ENCODE data around the gene TSPAN9. TPM values are rescaled to one million over a fixed set of nuclear protein-coding genes. Genes with fewer than 3 reads are reported as not detected.
"Not testable (repeated sequence)": the region's sequence is repeated elsewhere in the genome, so short reads cannot be mapped to it uniquely, and the experiment has no call there.

Gene TSPAN9
- total RNA-seq, 1 donor: 0.54 TPM

DNA sequence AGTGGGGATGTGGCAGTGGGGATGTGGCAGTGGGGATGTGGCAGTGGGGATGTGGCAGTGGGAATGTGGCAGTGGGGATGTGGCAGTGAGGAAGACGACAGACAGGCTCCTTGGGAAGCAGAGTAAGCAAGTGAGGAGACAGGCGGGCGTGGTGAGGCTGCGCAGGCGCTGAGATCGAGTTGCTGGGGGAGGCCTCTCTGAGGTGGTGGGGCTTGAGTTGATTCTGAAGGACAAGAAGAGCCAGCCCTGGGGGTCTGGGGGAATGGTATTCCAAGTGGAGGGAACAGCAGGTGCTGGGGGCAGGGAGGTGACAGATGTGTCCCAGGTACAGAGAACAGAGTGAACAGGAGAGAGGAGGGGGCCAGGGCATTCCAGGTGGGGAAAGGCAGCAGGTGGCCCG lies 33.8 kb upstream of the TSPAN9 start:
- no peak for DNase-seq (ENCODE audit: low read depth in 2 of 3, low spot score in 2 of 3)

DNA sequence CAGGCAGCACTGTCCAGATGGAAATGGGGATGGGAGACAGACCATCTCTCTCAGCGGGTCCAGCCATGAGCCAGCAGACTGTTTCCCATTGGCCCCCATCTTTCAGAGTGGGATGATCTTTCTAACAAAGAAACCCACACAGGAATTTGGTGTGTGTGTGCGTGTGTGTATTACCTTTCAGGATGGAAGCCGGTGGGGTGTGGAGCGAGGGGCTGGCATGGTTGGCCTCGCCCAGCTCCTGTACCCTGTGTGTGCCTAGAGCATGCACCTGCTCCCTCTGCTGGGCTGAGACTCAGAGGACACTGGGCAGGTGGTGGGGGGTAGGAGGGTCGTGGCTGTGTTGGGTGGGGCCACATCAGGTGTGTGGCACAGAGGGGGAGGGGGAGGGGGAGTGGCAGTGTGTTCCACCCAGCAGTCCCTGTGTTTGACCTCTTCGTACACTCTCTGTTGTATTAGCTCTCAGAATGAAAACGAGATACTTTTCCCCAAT lies 33.0 kb upstream of the TSPAN9 start:
- no peak for DNase-seq (ENCODE audit: low read depth in 2 of 3, low spot score in 2 of 3)

DNA sequence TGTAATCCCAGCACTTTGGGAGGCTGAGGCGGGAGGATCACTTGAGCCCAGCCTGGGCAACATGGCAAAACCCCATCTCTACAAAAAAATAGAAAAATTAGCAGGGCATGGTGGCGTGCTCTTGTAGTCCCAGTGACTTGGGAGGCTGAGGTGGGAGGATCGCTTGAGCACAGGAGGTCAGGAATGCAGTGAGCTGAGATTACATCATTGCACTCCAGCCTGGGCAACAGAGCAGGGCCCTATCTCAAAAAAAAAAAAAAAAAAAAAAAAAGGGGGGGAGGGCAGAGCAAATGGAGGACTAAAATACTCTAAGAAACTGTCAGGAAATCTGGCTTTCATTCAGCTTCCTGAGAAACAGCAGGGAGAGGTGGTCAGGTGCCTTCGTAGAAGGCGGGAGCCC lies 31.7 kb upstream of the TSPAN9 start:
- DNase-seq (ENCODE audit: low read depth in 2 of 3, low spot score in 2 of 3): peak in 1 of 3 donors; percentile 19

- no peak for DNase-seq (ENCODE audit: low read depth in 2 of 3, low spot score in 2 of 3)
These were observed 31.2 kb upstream of the TSPAN9 start for GRCh38 chr12:3045989-3046388.

DNA sequence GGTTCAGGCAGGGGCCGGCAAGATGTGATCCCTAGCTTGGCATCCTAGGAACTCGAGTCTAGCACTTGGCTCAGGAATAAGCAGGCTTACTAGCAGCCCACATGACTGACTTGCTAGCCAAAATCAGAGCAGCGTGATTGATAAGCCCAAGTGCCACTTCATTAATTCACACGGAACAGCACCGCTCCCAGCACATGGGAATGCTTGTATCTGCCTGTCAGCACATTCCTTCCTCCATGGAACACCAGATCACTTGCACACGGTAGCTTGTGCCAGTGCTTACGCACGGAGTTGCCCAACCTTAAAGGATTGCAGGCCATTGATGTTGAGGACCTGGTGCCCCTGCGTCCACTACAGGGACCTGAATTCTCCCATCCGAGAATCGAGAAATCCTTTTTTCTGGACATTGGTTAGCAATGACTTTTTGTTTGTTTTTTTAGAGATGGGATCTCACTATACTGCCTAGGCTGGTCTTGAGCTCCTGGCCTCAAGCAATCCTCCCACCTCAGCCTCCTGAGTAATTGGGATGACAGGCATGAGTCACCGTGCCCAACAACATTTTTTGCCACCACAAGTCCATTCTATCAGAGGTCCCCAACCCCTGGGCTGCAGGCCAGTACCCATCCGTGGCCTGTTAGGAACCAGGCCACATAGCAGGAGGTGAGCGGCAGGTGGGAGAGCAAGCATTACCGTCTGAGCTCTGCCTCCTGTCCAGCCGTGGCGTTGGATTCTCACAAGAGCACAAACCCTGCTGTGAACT lies 30.6 kb upstream of the TSPAN9 start:
- DNase-seq (ENCODE audit: low read depth in 2 of 3, low spot score in 2 of 3): no peak

- no peak for DNase-seq (ENCODE audit: low read depth in 2 of 3, low spot score in 2 of 3)
These were observed 29.2 kb upstream of the TSPAN9 start for GRCh38 chr12:3047961-3048360.

- no peak for DNase-seq (ENCODE audit: low read depth in 2 of 3, low spot score in 2 of 3)
These were observed 28.6 kb upstream of the TSPAN9 start for GRCh38 chr12:3048540-3048939.

DNA sequence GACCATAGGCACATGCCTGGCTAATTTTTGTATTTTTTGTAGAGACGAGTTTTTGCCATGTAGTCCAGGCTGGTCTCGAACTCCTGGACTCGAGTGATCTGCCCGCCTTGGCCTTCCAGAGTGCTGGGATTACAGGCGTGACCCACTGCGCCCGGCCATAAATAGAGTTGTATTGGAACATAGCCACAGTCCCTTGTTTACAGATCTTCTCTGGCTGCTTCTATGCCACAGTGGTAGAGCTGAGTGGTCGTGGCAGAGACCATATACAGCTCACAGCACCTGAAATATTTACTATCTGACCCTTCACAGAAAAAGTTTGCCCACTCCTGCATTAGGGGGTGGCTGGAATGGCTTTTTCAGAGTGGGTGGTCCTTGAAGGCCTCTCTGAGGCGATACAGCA lies 28.0 kb upstream of the TSPAN9 start:
- no peak for DNase-seq (ENCODE audit: low read depth in 2 of 3, low spot score in 2 of 3)

DNA sequence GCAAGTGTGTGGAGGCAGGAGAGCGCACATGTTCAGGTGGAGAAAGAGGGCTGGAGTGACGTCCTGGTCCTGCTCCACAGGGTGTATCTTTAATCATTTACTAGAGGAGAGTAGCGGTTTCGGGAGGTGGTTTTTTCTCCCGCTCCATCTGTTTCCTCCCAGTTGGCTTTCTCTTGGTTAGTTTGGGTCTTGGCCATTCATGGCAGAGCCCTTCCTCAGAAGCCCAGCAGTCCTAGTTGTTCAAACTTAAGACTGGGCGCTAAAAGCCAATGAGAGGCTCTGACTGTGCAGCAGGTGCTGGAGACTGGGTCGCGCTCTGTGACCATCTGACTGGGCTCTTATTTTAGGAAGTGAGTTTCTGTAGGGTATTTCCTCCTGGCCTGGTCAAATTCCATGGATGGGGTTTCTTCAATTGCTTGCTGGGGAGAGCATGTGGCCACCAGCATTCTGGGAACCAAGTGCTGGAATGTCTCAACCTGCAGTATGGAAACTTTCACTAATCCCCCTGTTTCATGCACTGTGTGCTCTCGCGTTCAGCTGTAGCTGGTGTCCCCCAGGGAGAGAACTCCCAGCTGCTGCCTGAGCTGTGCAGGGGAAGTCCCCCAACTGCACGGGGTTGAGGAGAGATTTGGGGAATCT lies 27.4 kb upstream of the TSPAN9 start:
- DNase-seq (ENCODE audit: low read depth in 2 of 3, low spot score in 2 of 3): peak in 2 of 3 donors; percentile 33 to 51

DNA sequence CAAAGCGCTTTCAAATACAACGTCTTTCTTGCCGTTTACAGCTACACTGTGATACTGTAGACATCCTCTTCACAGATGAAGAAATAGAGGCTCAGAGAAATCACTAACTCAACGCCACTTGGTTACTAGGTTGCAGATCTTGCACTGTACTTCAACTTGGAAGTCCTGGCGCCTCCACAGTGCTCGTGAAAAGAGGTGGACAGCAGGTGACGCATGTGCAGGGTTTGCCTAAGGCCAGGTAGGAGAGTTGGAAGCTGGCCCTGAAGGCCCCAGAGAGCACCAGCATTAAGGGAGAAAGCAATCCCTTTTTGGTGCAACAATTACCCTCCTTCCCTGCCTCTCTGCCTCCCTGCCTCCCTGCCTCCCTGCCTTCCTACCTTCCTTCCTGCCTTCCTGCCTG lies 22.8 kb upstream of the TSPAN9 start:
- DNase-seq (ENCODE audit: low read depth in 2 of 3, low spot score in 2 of 3): no peak

- DNase-seq (ENCODE audit: low read depth in 2 of 3, low spot score in 2 of 3): no peak
These were observed 22.0 kb upstream of the TSPAN9 start for GRCh38 chr12:3055026-3055703.

GRCh38 chr12:3055704-3056467 lies 21.3 kb upstream of the TSPAN9 start:
- no peak for DNase-seq (ENCODE audit: low read depth in 2 of 3, low spot score in 2 of 3)

DNA sequence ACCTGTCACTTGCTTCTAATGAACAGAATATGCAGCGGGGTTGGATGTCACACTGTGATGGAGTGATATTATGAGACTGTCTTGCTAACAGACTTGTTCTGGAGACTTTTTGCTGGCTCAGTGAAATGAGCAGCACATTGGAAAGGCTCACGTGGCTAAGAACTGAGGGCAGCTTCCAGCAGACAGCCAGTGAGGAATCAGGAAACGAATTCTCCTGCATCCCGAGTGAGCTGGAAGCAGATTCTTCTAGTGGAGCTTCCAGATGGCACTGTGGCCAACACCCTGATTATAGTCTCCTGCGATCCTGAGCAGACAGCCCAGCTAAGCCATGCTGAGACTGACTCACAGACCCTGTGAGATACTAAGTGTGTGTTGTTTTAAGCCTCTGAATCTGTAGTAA lies 16.1 kb upstream of the TSPAN9 start:
- DNase-seq (ENCODE audit: low read depth in 2 of 3, low spot score in 2 of 3): no peak

- DNase-seq (ENCODE audit: low read depth in 2 of 3, low spot score in 2 of 3): no peak
These were observed 15.5 kb upstream of the TSPAN9 start for GRCh38 chr12:3061501-3062215.

DNA sequence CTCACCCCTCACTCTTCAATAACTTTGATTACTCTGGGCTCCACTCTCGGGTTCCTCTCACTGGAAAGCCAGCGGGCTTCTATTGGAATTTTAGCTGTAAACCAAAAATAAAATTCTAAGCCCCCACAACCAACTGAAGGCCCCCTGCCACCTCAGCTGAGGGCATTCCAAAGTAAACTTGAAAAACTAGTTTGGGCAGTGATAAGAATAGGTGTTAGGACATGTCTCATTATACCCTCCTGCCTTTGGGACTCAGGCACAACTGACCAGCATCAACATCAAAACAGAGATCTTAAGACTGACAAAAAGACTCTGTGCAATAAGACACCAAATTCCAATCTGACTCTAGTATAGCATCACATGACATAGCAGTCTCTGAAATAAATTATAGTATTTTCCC lies 11.9 kb upstream of the TSPAN9 start:
- no peak for DNase-seq (ENCODE audit: low read depth in 2 of 3, low spot score in 2 of 3)

GRCh38 chr12:3065846-3066245 lies 11.3 kb upstream of the TSPAN9 start:
- not testable (repeated sequence) for DNase-seq (ENCODE audit: low read depth in 2 of 3, low spot score in 2 of 3)

DNA sequence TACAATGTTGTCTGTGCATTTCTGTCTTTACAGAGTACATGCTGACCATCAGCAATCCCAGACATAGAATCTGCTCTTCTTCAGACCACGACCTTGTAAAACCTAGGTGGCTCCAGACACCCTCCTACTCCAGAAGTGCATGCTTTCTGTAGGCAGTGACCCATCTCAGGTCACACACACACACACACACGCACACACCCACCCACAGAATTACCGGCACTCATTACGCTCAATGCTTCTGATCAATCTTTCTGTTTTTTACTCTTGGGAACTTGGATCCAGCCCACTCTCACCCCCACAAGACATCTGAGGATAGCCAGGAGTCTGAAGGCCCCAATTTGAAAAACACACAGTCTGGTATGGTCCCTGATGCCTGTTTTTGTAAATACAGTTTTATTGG lies 7.5 kb upstream of the TSPAN9 start:
- DNase-seq (ENCODE audit: low read depth in 2 of 3, low spot score in 2 of 3): no peak

DNA sequence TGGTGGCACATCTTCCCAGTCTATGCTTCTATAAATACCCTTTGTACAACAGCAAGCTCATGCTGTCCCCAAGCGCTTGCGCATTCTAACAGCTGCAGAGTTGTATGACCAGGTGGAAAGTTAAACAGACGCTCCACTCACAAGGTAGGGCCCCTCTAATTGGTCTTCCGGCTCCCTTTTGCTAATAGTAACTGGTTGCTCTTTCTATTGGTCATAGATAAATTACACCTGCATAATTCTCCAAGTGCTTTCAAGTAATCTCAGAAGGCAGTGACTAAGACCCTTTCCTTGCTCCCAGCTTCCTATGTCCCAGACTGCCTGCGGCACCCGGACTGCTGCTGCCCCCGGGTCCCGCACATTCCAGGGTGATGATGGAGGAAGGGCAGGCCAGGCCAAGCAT lies 6.1 kb upstream of the TSPAN9 start:
- DNase-seq (ENCODE audit: low read depth in 2 of 3, low spot score in 2 of 3): no peak

GRCh38 chr12:3071710-3072109 lies 5.5 kb upstream of the TSPAN9 start:
- DNase-seq (ENCODE audit: low read depth in 2 of 3, low spot score in 2 of 3): no peak

All from hematopoietic multipotent progenitor cell (in vitro differentiated cells).